Natural killer cell (primary cell): ENCODE results near the gene HTRA3. TPM values are rescaled to one million over a fixed set of nuclear protein-coding genes. Genes with fewer than 3 reads are reported as not detected.

ENCODE experiments used
- ATAC-seq, 3 donors: fragments of 150-1000 bp in 2 of 3; fragments of 200-7000 bp in 1 of 3; cut with Tn5 transposase; 1 replicate in 1 of 3; 2 replicates in 2 of 3; pipeline ENCODE4 v1.10.0; 2021; ENCODE audit warnings: mild to moderate bottlenecking in 2 of 3, moderate library complexity in 2 of 3
- DNase-seq, 2 donors: peaks; one replicate each; pipeline versions ENCODE4 v3.0.0 to v3.0.0-alpha.2; 2013 to 2021; ENCODE audit warnings: mixed read lengths in 1 of 2
- H3K27ac ChIP-seq: one replicate; pipeline ENCODE4 v1.5.1; 2013; ENCODE audit warnings: mild to moderate bottlenecking, low read length
- H3K27me3 ChIP-seq: one replicate; pipeline ENCODE4 v1.6.1; 2013; ENCODE audit warnings: low read length; ENCODE audit not compliant: control insufficient read depth, insufficient read depth
- H3K36me3 ChIP-seq: one replicate; pipeline ENCODE4 v1.6.1; 2013; ENCODE audit warnings: low read length; ENCODE audit not compliant: control insufficient read depth, insufficient read depth
- H3K4me1 ChIP-seq: one replicate; pipeline ENCODE4 v1.6.1; 2013; ENCODE audit warnings: low read length; ENCODE audit not compliant: control insufficient read depth, insufficient read depth
- H3K4me3 ChIP-seq: one replicate; pipeline ENCODE4 v1.5.1; 2013; ENCODE audit warnings: low read length
- H3K9me3 ChIP-seq: one replicate; pipeline ENCODE4 v1.6.1; 2013; ENCODE audit warnings: low read length; ENCODE audit not compliant: control insufficient read depth, insufficient read depth
- H3K27ac Mint-ChIP-seq, 2 donors: one replicate each; pipeline ENCODE4 v1.8.0; 2022; ENCODE audit warnings: mild to moderate bottlenecking in 2 of 2, mixed read lengths in 2 of 2, moderate library complexity in 1 of 2
- H3K27me3 Mint-ChIP-seq, 2 donors: one replicate each; pipeline ENCODE4 v1.8.0; 2022; ENCODE audit warnings: low read depth in 2 of 2, mixed read lengths in 2 of 2
- H3K36me3 Mint-ChIP-seq: one replicate; pipeline ENCODE4 v1.8.0; 2022; ENCODE audit warnings: mixed read lengths
- H3K4me1 Mint-ChIP-seq, 2 donors: one replicate each; pipeline ENCODE4 v1.8.0; 2022; ENCODE audit warnings: mixed read lengths in 2 of 2
- H3K4me3 Mint-ChIP-seq: one replicate; pipeline ENCODE4 v1.8.0; 2022; ENCODE audit warnings: mild to moderate bottlenecking, moderate library complexity, mixed read lengths
- H3K9me3 Mint-ChIP-seq, 2 donors: one replicate each; pipeline ENCODE4 v1.8.0; 2022; ENCODE audit warnings: mixed read lengths in 2 of 2
- WGBS: methylation state at CpG from one replicate; pipeline ENCODE4 v1.1.7; 2013; ENCODE audit warnings: missing lambda C conversion rate; ENCODE audit not compliant: insufficient coverage; 5-methylcytosine and 5-hydroxymethylcytosine counted together
- intact Hi-C: fragments of 100-400 bp; cut with micrococcal nuclease; formaldehyde crosslinking; loops from one replicate; pipeline ENCODE4 v1.14.2; 2022
- total RNA-seq, 4 donors: library from RNA; stranded (reverse); fragments of 120-200 nt in 1 of 4; gene quantifications; one replicate each; pipeline versions ENCODE4 v1.2.3 to v1.2.4, GENCODE V29; 2013 to 2022
- TF ChIP-seq, protein P1 (sequence below): fragments of 200-600 bp; IDR thresholded peaks from one replicate; pipeline ENCODE4 v1.8.0; 2022; ENCODE audit warnings: antibody characterized with exemption

The HTRA3 gene
- total RNA-seq, 3 donors from 2014 or later (not counting 1 experiment from before 2014, with no cell fraction given): not detected

DNA sequence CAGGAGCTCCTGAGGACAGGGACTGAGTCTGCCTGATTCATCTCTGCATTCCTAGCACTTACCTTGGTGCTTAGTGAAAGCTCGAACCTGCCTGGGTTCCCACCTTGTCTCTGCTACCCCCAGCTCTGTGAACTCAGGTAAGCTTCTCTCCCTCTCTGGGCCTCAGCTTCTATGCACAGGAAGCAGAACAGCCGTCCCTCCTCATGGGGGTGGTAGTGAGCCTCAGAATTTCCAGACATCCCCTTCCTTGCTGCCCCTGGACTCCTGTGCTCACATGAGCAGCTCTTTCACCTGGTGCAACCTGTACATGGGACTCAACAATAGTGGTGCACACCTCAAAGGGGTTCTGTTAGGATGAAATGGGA lies 50.8 kb downstream of the HTRA3 start:
- Histone ChIP-seq H3K27ac (no peak overlapping the region), H3K36me3 (no peaks in the 10 kb centered on the region), H3K9me3 (no peaks in the 10 kb centered on the region), H3K4me3 (no peak overlapping the region), H3K27me3 (no peaks in the 10 kb centered on the region), H3K4me1 (no peaks in the 10 kb centered on the region)
- ATAC-seq: no peak
- TF ChIP-seq, protein P1, sequence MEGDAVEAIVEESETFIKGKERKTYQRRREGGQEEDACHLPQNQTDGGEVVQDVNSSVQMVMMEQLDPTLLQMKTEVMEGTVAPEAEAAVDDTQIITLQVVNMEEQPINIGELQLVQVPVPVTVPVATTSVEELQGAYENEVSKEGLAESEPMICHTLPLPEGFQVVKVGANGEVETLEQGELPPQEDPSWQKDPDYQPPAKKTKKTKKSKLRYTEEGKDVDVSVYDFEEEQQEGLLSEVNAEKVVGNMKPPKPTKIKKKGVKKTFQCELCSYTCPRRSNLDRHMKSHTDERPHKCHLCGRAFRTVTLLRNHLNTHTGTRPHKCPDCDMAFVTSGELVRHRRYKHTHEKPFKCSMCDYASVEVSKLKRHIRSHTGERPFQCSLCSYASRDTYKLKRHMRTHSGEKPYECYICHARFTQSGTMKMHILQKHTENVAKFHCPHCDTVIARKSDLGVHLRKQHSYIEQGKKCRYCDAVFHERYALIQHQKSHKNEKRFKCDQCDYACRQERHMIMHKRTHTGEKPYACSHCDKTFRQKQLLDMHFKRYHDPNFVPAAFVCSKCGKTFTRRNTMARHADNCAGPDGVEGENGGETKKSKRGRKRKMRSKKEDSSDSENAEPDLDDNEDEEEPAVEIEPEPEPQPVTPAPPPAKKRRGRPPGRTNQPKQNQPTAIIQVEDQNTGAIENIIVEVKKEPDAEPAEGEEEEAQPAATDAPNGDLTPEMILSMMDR: no peak
- WGBS: 94% methylated on average over 2 of the region's 2 CpGs
- Mint-ChIP-seq H3K4me3 (no peak overlapping the region), H3K4me1 (no peaks in the 10 kb centered on the region), H3K27me3 (peaks cover 0 to under 1% of the 10 kb centered on the region in 2 donors), H3K27ac (no peak overlapping the region), H3K9me3 (no peaks in the 10 kb centered on the region), H3K36me3 (no peaks in the 10 kb centered on the region)
- peak in 1 of 2 donors; percentile 10 for DNase-seq
- intact Hi-C loops: no loop called here

DNA sequence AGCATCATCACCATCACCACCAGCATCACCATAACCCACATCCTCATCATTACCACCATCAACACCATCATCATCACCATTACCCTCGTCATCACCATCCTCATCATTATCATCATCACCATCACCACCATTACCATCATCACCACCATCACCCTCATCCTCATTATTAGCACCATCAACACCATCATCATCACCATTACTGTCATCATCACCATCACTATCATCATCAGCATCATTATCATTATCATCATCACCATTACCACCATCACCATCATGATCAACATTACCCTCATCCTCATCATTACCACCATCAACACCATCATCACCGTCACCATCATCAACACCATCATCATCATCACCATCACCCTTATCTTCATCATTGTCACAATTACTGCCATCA lies 51.7 kb downstream of the HTRA3 start:
- H3K27me3 Mint-ChIP-seq: no peaks in the 10 kb centered on the region
- no peak overlapping the region for H3K27ac ChIP-seq
- DNase-seq (no peak), ATAC-seq (peak in 1 of 3 donors; percentile 42)
- H3K4me1 ChIP-seq: no peaks in the 10 kb centered on the region
- no peaks in the 10 kb centered on the region for H3K36me3 Mint-ChIP-seq
- no peak overlapping the region for H3K27ac Mint-ChIP-seq
- H3K27me3 ChIP-seq: no peaks in the 10 kb centered on the region
- no peak overlapping the region for H3K4me3 Mint-ChIP-seq
- intact Hi-C loops: no loop called here
- no peak overlapping the region for H3K4me3 ChIP-seq
- TF ChIP-seq, protein P1: no peak
- no peaks in the 10 kb centered on the region for H3K9me3 ChIP-seq
- no peaks in the 10 kb centered on the region for H3K36me3 ChIP-seq
- H3K9me3 Mint-ChIP-seq: no peaks in the 10 kb centered on the region
- H3K4me1 Mint-ChIP-seq: no peaks in the 10 kb centered on the region
- WGBS: 72% methylated on average over 2 of the region's 2 CpGs

DNA sequence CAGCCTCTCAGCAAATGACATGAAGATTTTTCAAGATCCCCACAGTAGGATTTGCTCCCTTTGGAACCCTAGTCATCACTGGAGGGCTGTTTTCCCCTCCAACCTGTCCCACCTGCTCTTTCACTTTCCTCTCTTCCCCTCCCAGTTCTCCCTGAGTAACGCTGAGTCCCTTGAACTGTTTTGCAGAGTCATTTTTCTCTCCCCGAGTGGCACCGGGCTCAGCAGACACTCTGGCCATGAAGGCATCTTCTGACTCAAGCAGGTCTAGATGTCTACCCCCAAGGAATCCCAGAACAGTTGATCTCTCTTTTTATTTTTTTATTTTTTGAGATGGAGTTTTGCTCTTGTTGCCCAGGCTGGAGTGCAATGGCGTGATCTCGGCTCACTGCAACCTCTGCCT lies 52.2 kb downstream of the HTRA3 start:
- WGBS: 56% methylated on average over 3 of the region's 5 CpGs

More for the DNA sequence above, 52.2 kb downstream of the HTRA3 start:
- H3K9me3 Mint-ChIP-seq: no peaks in the 10 kb centered on the region
- H3K27me3 Mint-ChIP-seq: no peaks in the 10 kb centered on the region
- H3K4me3 Mint-ChIP-seq: no peak overlapping the region
- intact Hi-C loops: no loop called here
- no peaks in the 10 kb centered on the region for H3K36me3 Mint-ChIP-seq
- Histone ChIP-seq H3K4me3 (no peak overlapping the region), H3K9me3 (no peaks in the 10 kb centered on the region), H3K27ac (no peak overlapping the region), H3K27me3 (no peaks in the 10 kb centered on the region), H3K36me3 (no peaks in the 10 kb centered on the region), H3K4me1 (no peaks in the 10 kb centered on the region)
- DNase-seq (no peak), ATAC-seq (no peak)
- H3K4me1 Mint-ChIP-seq: no peaks in the 10 kb centered on the region
- no peak overlapping the region for H3K27ac Mint-ChIP-seq
- TF ChIP-seq, protein P1: no peak
